Measurements from ENCODE around the gene KLF6.

The KLF6 gene

GRCh38 chr10:3805791-3806461 lies 20.9 kb upstream of the KLF6 start:
- no peak for TF ChIP-seq CTCF (conservative IDR thresholded peaks at IDR 0.05; ENCODE audit: low read depth, low read length)
- DNase-seq (ENCODE audit: low read depth): peak; percentile 87
- no peak overlapping the region for H3K4me3 ChIP-seq (ENCODE audit: low read depth, low read length)

DNA sequence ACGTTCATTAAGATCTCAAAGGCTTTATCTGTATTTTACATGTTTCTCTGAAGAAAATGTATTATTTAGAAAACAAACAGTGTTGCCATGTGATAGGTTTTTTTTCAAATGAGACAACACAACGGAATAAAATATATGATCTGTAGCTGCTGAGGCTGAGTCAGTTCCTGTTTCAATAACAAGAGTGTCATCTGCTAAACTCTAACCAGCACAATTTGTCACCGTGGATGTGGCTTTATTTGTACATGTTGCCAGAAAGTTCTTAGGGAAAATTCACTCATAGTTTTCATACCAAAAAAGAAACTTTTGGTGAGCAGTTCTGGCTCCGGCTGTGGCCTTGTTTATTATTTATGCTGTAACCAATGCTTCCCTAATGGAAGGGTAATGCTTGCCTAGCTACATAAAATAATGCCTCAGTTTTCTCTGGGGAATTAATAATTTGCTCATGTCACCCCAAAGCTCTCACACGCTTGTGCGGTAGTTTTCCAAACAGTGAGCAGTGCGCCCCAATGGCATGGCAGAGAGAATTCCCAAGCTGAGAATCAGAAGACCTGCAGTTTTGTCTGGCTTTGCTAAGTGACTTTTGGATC lies 20.3 kb upstream of the KLF6 start:
- H3K4me3 ChIP-seq (ENCODE audit: low read depth, low read length): no peak overlapping the region

DNA sequence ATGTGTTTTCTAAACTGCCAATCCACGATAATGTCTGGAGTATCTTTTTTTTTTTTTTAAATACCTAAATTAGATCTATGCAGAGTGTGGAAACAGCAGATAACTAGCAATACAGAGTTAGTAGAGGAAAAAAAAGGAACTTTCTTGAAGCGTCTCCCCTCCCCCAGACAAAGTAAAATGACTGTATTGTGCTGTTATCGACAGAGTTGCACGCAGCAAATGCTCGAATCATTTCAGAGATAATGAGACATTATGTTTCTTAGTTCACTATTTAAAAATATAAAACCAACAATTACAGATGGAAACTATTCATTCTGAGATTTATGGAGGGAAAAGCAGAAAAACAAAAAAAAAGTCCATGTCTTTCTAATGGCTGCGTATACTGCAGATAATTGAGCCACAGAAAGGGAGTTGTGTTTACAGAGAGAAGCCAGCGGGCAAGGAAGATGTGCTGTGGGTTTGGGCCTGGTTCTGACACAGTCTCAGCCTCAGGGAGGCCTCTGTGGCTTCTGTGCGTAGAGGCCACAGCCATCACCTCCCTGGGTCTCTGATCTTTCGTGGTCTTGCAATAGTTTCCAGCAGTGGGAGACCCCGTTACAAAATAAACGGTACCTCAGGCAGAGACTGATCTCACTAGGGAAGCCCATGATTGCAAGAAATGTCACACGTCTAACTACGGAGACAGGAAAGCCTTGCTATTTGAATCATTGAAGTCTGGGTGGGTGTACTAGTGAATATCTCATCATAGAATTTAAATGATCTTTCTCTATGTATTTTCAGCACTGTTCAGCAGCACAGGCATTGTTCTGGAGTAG lies 19.1 kb upstream of the KLF6 start:
- H3K4me3 ChIP-seq (ENCODE audit: low read depth, low read length): no peak overlapping the region
- peak; percentile 62 for DNase-seq (ENCODE audit: low read depth)
- TF ChIP-seq CTCF (conservative IDR thresholded peaks at IDR 0.05; ENCODE audit: low read depth, low read length): no peak

More for the DNA sequence above, 20.3 kb upstream of the KLF6 start:
- no peak for TF ChIP-seq CTCF (conservative IDR thresholded peaks at IDR 0.05; ENCODE audit: low read depth, low read length)
- peak; percentile 88 for DNase-seq (ENCODE audit: low read depth)

- DNase-seq (ENCODE audit: low read depth): no peak
- TF ChIP-seq CTCF (conservative IDR thresholded peaks at IDR 0.05; ENCODE audit: low read depth, low read length): no peak
- no peak overlapping the region for H3K4me3 ChIP-seq (ENCODE audit: low read depth, low read length)
Measured at GRCh38 chr10:3803295-3803926, 18.4 kb upstream of the KLF6 start.

DNA sequence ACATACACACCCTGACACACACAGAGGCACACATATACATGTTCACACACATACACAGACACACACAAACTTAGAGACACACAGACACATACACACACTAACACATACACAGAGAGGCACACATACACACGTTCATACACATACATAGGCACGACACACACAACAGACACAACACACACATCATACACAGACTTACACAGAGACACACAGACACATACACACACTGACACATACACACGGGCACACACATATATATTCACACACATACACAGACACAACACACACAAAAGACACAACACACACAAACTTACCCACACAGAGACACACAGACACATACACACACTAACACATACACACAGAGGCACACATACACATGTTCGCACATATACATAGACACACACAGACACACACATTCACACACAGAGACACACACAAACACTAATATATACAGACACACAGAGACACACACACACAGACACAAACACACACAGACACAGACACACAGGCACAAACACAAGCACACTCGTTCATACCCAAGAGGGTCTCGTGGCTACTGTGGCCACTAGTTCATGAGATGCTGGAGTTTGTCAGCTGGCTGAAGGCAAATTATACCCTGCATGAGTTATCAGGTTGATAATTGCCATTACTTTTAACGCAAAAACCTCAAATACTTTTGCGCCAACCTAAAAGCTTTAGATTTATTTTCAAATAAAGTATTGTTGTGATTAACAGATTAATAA lies 17.7 kb upstream of the KLF6 start:
- no peak for DNase-seq (ENCODE audit: low read depth)
- no peak overlapping the region for H3K4me3 ChIP-seq (ENCODE audit: low read depth, low read length)
- no peak for TF ChIP-seq CTCF (conservative IDR thresholded peaks at IDR 0.05; ENCODE audit: low read depth, low read length)

DNA sequence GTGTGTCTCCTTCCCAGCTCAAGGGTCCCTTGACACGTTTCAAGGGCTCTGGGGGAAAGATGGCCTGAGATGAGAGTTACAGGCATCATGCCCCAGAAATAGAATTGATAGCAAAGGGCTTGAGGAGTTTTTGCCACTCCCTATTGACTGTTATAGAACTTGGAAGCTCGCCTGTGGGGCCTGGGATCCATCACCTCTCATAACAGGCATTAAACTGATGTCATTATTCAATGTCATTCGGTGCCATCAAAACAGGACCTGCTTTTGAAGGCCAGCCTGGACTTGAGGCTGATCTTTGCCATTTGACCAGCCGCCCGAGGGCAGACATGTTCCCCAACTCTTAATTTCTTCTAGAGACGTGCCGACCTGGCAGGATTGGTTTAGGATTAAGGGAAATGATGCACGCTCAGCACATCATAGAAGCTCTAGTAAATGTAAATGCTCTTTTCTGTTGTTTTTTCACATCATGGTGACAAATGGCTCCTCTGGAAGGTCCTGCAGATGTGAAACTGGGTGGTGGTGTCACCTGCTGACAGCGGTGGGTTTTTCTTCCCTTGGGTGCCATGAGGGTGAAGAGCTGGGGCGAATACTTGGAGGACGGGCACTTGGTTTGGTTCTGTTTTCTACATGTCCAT lies 16.7 kb upstream of the KLF6 start:
- no peak overlapping the region for H3K4me3 ChIP-seq (ENCODE audit: low read depth, low read length)
- DNase-seq (ENCODE audit: low read depth): no peak
- TF ChIP-seq CTCF (conservative IDR thresholded peaks at IDR 0.05; ENCODE audit: low read depth, low read length): no peak

All from choroid plexus epithelial cell (primary cell).